HG03558 (cell line): ENCODE data around the gene BCL10.

Experiments
- ATAC-seq: cut with Tn5 transposase; IDR thresholded peaks from one replicate; pipeline ENCODE4 v1.9.1; 2021; ENCODE audit warnings: moderate number of reproducible peaks; ENCODE audit not compliant: unreplicated experiment; ENCODE audit errors: extremely low read depth

Gene BCL10

DNA sequence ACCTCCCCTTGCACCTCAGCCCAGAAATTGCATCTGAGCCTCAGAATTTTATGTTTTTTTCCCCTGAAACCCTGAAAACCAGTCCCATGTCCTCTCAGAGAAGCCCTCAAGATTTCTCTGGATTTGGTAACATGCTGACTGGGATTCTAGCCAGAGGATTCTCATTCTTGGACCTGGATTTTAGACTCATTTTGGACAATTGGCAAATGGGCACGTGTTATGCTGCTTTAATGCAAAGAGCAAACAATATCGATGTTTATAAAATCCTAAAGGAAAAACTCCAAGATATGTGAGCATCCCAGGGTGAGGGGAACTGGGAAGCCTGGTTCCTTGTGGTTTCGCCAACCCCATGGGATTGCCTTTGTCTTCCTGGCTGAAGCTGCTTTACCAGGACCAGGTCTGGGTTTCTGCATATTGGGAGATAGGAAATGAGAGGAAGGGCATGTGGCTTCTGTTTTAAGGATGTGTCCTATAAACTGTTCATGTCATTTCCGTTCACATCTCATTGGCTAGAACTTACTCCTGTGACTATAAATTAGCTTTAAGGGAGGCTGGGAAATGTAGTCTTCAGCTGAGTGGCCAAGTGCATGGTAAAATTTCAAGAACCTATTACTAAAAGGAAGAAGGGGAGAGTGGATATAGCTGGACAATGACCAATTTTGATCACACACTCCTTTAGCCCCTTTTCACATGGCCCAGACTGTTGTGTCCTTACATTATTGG is 27.2 kb upstream of the BCL10 start:
- ATAC-seq = no peak

- no peak for ATAC-seq
These were observed 23.7 kb upstream of the BCL10 start for GRCh38 chr1:85300140-85300539.

DNA sequence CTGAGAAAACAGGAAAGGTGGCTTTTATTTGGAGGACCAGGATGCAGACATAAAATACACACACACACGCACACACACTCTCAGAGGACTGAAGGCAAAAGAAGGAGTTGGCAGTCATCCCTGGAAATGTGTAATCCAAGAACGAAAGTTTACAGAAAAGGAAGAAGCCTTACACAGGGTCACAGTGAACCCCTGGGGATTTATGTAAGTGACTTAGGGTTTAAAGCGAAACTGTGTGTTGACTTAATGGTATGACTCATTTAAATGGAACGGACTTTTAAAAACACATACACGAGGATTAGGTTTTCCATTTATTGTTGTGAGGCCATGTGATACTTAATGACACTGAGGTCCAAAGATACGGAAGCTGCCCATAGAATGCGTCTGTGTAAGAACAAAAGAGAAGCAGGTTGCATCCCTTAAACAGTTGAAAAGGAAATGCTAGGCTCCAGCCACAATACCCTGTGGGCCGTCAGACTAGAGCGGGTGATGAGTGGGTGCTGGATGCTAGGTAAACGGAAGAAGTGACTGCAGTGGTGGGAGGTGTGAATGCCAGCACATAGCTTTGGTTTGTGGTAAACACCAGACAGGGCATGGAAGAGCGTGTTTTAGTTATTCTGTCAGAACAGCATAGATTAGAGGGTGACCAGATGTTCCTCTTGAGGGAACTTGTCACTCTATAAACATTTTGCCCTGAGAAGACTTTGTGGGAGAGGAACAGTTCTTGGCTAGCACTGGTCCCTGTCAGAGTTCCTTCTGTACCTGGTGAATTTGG is 21.6 kb upstream of the BCL10 start:
- ATAC-seq = peak; percentile 86

GRCh38 chr1:85297538-85297854 is 21.1 kb upstream of the BCL10 start:
- ATAC-seq = no peak

DNA sequence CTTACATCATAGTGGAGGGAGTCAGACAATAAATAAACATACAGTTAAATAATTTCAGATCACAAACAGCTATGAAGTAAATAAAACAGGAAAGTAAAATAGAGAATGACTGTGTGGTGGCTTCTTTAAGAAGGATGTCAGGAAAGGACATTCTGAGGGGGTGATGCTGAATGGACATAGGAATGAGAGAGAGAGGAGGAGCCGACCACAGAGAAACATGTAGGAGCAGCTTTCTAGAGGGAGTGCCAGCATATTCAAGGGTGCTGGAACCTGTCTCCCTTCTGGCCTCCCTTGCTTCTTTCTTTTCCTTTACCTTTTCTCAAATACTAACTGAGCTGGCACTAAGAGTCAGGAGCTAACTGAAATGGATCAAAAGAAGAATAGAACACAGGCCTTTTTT is 20.5 kb upstream of the BCL10 start:
- ATAC-seq = no peak

- no peak for ATAC-seq
These were observed 19.2 kb upstream of the BCL10 start for GRCh38 chr1:85295654-85296053.

- no peak for ATAC-seq
These were observed 18.6 kb upstream of the BCL10 start for GRCh38 chr1:85295006-85295431.

DNA sequence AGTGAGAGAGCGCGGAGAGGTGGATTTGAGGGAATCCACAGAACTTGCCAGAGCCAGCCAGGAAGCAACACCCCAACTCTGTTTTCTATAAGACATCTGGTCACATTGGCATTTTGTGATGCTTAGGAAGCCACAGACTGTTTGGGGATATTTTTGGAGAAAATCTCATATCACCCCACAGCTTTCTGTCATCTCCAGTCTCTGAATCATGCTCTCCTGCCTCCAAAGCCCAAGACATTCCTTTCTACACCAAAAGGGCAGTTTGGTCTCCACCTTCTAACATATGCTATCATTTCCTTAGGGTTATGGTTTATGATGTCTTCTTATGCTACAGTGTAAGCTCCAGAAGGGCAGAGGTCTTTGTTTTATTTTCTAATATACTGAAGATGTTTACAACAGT is 14.4 kb upstream of the BCL10 start:
- ATAC-seq = no peak

- no peak for ATAC-seq
These were observed 13.5 kb upstream of the BCL10 start for GRCh38 chr1:85289848-85290335.

- no peak for ATAC-seq
These were observed 12.9 kb upstream of the BCL10 start for GRCh38 chr1:85289207-85289847.

DNA sequence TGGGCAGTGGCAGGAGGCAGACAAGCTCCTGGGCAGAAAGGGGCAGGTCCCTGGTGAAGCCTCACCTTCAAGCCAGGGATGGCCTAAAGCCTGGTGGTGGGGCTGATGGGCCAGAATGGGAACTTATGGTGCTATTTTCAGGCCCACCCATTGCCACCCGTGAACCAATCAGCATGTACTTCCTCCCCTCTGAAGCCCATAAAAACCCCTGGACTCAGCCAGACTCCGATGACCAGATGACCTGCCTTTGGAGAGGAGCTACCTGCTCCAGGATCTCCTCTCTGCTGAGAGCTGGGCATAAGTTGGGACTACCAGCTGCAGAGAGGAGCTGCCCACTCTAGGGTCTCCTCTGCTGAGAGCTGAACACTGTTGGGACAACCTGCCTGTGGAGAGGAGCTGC is 7.8 kb upstream of the BCL10 start:
- no peak for ATAC-seq

DNA sequence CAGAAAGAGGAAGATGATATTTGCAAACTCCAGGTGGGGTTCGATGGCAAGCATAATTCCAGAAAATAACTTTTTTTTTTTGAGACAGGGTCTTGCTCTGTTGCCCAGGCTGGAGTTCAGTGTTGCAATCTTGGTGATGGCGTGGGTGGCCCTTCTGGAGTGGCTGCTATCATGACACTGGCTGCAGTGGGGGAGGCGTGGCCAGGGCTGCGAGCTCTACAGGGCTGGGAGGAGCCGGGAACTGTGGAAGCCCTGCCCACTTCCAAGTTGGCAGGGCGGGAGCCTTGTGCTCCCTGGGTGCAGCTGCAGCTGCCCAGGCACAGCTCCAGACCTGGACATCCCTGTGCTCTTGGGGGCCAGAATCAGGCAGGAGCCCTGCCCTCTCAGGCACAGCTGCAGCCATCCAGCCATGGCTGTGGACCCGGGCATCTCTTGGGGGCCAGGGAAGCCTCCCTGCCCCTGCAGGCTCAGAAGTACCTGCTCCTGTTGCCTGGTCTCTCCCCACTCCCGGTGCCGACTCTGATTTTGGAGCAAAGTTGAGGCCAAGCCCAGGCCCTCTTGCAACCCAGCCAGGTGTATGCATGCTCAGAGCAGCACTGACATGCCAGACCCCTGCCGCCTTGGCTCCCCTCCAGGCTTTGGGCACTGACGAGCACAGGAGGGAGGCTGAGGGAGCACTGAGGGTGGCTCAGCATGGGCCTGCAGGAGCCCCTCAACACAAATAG is 7.2 kb upstream of the BCL10 start:
- no peak for ATAC-seq

DNA sequence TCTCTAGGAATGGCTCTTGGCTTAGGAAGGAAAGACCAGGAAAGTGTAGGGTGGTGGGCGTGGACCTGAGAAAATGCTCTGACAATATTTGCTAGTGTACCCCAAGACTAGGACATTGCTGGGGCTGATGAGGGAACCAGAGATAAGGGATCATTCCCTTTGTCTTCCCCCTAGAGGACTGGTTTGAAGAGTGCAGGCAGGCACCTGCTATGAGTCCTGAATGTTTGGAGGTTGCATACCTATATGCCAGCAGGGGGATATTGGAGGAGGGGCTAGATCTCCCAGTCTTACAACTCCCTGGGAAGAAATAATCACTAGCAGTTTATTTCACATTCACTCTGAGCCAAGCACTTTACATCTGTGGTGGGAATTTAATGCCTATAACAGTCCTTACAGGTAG is 6.0 kb upstream of the BCL10 start:
- no peak for ATAC-seq

GRCh38 chr1:85280636-85281035 is 4.2 kb upstream of the BCL10 start:
- no peak for ATAC-seq

DNA sequence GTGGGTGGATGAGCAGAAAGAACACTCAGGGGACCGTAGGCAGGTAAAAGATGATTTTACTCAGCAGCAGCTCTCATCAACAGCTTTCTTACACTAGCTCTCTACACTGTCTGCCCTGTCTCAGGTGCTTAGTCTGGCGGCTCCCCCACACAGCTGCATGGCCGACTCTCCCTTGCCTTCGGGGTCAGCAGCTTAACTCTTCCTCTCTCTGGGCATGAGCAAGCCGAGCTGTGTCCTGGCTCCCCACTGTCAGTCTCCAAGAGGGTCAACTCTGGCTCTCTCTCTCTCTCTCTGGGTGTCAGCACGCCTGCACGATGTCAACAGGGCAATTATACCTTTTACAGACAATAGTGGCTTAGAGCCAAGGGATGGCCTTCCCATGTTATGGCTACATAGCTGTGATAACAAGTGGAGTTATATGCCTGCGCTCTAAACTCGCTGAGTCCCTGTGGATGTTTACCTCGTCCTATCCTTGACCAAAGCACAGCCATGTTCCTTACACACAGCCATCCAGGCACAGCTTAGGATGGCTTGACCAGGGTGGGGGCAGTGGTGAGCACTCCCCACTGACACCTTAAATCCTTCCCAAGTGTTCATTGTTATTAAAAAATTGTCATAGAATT is 3.1 kb upstream of the BCL10 start:
- ATAC-seq = no peak

GRCh38 chr1:85278853-85279314 is 2.5 kb upstream of the BCL10 start:
- ATAC-seq = no peak

DNA sequence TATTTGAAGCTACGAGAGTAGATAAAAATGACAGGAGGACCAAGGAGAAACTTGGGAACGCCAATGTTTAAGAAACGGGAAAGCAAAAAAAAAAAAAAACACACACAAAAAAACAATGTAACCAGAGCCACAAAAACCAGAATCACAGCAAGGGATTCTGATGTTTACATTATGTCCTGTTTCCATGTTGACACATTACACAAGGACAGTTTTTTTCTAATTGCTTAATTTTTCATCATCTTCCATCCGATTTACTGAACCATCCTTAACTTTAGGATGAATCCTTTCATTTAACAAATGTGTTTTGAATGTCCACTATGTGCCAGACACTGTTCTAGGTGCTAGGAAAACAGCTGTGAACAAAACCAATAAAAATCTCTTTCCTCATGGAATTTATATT is 1.4 kb upstream of the BCL10 start:
- ATAC-seq = no peak

DNA sequence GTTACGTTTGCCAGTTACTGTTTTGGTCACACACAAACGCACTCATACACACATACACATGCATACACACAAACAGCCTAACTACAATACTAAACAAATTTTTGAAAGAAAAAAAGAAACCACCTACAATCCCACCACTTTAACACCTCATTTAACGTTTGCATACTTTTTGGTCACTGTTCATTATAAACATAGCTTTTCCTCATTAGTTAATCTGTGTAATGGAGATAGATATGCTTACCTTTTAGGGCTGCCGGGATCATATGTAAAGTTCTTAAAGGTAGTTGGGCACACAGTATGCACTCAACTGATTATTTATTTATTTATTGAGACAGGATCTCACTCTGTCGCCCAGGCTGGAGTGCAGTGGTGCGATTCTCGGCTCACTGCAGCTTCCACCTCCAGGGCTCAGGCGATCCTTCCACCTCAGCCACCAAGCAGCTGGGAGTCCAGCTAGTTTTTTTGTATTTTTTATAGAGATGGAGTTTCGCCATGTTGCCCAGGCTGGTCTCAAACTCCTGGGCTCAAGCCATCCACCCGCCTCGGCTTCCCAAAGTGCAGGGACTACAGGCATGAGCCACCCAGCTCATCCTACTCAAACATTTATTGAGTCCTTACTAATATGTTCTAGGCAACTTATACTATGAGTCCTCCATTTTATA is 677 bp upstream of the BCL10 start:
- no peak for ATAC-seq

DNA sequence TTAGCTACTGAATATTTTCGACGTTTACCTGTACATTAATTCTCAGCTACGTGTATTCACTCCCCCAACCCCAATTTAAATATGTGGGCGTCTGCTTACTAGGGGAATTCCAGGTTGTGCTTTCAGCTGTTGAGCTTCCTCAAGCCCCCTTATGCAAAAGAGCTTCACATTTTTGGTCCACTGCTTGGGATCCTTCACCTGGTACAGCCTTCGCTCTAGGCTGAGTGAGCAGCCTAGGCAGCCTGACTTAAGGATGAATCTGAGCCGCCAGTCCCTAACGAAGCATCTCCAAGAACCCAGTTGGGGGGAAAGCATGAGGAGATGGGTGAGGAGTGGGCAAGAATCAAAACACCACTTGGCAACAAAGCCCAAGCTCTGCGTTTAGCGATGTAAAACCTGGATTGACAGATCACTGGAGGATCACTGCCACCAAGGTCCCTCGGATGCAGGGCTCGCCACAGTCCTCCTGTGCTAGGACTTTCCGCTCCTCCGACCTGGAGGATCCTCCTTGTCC is 674 bp downstream of the BCL10 start:
- ATAC-seq = no peak
